Muscle of back (tissue), 11 donors: ENCODE measurements around the gene GXYLT1. TPM values are rescaled to one million over a fixed set of nuclear protein-coding genes. Genes with fewer than 3 reads are reported as not detected.
"Not testable (repeated sequence)": the region's sequence is repeated elsewhere in the genome, so short reads cannot be mapped to it uniquely, and the experiment has no call there.

Experiments used
- DNase-seq, 3 donors: peaks; one replicate each; pipeline versions ENCODE4 v3.0.0 to v3.0.0-alpha.2; 2013
- polyA plus RNA-seq, 10 donors: library from polyadenylated mRNA; unstranded; fragments of 120-200 nt; gene quantifications; one replicate each; pipeline ENCODE4 v1.2.1, GENCODE V29; 2013; ENCODE audit not compliant: insufficient read length in 10 of 10

The GXYLT1 gene
- polyA plus RNA-seq, 10 donors = 15.4 to 25.6 (median 19.3) TPM

- DNase-seq = no peak
Measured at GRCh38 chr12:42104087-42104486, 40.6 kb downstream of the GXYLT1 start.

GRCh38 chr12:42103155-42103554 lies 41.5 kb downstream of the GXYLT1 start:
- DNase-seq = no peak

- no peak for DNase-seq
Measured at GRCh38 chr12:42102720-42103119, 42.0 kb downstream of the GXYLT1 start.

GRCh38 chr12:42099433-42099832 lies 45.2 kb downstream of the GXYLT1 start:
- no peak for DNase-seq

GRCh38 chr12:42097971-42098370 lies 46.7 kb downstream of the GXYLT1 start:
- no peak for DNase-seq

DNA sequence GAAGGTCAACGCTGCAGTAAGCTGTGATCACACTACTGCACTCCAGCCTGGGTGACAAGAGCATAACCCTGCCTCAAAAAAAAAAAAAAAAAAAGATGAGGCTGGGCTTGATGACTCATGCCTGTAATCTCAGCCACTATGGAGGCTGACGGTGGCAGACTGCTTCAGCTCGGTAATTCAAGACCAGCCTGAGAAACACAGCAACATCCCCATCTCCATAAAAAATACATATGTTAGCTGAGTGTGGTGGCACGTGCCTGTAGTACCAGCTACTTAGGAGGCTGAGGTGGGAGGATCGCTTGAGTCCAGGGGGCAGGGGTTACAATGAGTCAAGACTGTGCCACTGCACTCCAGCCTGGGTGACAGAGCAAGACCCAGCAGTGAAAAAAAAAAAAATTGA lies 50.4 kb downstream of the GXYLT1 start:
- no peak for DNase-seq

DNA sequence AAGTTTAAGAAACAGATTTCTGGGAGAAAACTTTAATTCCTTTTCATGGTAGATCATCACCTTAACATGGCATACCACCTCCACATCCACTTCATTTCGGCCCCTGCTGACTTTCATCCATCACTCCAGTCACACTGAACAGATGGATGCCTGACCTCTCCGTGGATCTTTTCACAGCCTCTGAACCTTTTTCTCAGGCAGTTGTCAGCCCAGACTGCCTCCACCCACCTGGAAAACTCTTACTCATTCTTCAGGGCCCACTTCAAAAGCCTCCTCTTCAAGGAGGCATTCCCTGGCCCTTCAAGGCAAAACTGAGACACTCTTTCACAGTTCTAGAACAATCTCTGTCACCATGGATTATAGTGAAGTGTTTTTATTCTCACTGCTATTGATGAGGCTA lies 52.9 kb downstream of the GXYLT1 start:
- DNase-seq = no peak

DNA sequence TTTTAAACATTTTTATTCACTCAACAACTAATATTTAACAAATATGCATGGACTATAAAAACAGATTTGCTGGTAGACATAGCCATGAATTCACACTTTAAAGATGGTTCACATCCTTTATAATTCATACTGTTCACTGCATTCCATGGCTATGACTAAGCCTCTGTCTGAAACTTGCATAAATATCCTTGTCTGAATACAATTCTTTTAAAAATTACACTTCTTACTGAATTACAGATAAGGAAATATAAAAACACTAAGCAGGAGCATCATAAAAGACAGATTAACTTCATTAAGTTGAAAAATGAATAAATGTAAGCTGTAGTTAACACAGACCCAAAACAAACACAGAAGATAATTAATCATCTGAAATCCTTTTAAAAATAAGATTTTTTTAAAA lies 53.8 kb downstream of the GXYLT1 start:
- peak in 1 of 3 donors; percentile 43 for DNase-seq

DNA sequence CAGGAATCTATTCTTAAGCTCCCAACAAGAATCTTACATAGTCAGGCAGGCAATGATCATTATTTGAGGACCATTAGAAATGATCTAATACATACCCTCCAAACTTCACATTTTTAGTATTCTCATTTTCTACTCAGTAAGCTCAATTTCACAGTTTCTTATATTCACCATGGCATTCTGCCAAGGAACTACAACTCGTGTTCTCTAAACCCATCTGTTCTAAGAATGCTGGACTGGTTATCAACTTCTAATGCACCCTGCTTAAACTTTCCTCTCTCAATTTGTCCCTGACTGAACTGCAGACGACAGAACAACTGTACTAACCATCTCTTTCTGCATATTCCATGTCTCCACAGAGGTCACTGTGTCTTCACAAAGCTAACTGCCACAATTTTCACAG lies 58.6 kb downstream of the GXYLT1 start:
- peak; percentile 23 to 49 (median 32) for DNase-seq

DNA sequence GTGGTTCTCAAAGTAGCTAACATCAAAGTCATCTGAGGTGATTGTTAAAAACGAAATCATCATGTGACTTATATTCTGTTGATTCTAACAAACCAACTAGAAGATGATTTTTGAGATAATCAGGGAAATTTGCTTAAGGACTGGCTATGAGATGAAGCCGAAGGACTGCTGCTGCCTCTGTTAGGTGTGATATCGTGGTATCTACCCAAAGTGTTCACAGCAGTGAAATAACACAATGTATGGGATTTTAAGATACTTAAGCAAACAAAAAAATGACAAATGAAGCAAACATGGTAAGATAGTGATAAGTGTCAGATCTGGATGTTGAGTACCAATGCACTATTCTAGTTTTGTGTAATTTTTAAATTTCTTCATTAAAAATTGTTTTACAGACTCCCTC lies 59.1 kb downstream of the GXYLT1 start:
- no peak for DNase-seq

- no peak for DNase-seq
Measured at GRCh38 chr12:42084522-42084921, 60.2 kb downstream of the GXYLT1 start.

GRCh38 chr12:42076976-42077375 lies 67.7 kb downstream of the GXYLT1 start:
- DNase-seq = no peak

DNA sequence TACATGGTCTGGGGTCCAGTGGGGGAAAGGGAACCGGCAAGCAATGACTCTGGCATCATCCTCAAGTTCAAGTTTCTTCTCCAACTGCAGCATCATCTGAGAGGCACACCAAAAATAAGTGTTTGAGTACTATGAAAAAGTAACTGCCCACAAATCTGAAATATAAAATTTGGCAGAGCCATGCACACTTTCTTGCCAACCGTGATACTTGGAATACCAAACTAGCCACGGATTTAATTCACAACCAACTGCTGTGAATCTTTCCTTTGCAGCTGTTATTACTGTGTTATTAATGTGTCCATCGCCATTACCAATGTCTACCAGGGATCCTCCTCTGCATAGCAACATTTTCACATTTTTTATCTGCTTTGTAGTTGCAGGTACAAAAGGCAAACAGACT lies 74.6 kb downstream of the GXYLT1 start:
- DNase-seq = peak; percentile 24 to 59 (median 41)

DNA sequence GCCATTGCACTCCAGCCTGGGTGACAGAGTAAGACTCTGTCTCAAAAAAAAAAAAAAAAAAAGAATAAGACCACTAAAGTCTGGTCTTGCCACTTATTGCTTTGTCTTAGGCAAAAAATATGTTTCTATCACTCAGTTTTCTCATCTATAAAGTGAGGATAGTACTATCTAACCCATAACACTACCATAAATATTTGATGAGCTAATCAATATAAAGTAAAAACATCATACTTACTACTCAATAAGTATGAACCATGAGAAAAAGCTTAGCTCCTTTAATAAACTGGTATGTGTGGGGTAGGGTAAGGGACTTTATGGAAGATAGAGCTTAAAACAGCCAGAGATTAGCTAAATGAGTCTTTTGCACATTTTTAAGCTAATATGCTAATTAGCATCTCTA lies 85.5 kb downstream of the GXYLT1 start:
- no peak for DNase-seq

DNA sequence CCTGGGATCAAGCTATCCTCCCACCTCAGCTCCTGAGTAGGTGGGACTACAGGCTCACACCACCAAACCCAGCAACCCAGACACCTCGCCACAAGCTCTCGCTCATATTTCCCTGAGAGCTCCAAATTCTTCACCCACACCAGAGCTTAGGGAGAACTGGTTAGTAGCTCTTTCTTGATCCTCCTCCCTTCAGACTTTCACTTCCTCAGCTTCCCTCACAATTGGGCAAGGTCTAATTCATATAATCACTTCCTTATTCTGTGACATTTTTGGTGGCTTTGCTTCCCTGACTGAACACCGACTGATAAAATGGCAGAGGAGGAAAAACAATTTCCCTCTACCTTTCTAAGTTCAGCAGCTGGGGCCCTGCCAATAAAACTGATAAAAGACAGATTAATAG lies 88.5 kb downstream of the GXYLT1 start:
- DNase-seq = peak in 1 of 3 donors; percentile 17

- DNase-seq = no peak
Measured at GRCh38 chr12:42053456-42053855, 91.2 kb downstream of the GXYLT1 start.

- DNase-seq = not testable (repeated sequence)
Measured at GRCh38 chr12:42048980-42049379, 95.7 kb downstream of the GXYLT1 start.

DNA sequence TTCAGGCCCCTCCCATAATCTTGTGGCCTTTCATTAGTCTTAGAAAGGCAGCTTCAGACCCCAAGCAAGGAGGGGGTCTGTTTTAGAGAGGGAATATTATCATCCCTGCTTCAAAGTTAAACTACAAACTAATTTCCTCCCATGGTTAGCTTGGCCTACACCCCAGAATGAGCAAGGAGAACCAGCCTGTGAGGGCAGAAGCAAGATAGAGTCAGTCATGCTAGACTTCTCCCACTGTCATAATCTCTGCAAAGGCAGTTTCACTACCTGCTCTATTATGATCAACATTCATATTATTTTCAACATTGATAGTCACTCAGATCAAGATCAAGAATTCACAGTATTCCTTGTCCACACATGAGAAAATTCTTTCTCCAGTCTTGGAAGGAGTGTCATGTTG lies 105.1 kb downstream of the GXYLT1 start:
- no peak for DNase-seq

DNA sequence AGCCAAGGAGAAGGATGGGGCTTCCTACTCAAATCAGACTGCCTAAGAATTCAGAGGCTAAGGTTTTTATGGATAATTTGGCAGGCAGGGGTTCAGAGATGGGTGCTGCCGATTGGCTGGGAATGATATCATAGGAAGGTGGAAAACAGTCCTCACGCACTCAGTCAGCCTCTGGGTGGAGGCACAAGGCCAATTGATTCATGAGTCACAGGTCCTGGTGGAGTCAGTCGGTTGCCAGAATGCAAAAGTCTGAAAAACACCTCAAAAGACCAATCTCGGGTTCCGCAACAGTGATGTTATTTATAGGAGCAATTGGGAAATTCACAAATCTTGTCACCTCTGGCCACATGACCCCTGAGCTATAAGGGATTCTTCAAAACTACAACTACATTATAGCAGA lies 105.5 kb downstream of the GXYLT1 start:
- DNase-seq = no peak

- DNase-seq = no peak
Measured at GRCh38 chr12:42031847-42032564, 112.7 kb downstream of the GXYLT1 start.
